Neural progenitor cell (in vitro differentiated cells): ENCODE measurements around the gene HIGD1A. TPM values are rescaled to one million over a fixed set of nuclear protein-coding genes. Genes with fewer than 3 reads are reported as not detected.

Experiments
- DNase-seq: peaks from one replicate; pipeline ENCODE4 v3.0.0-alpha.2; 2016; ENCODE audit warnings: low spot score
- H2AFZ ChIP-seq: fragments of 200-600 bp; sonication (generic); replicated peaks from 2 replicates; pipeline ENCODE4 v1.6.1; 2016; ENCODE audit warnings: antibody characterized with exemption
- H3F3A ChIP-seq: fragments of 200-600 bp; sonication (generic); 2 replicates; pipeline ENCODE4 v1.6.1; 2016; ENCODE audit warnings: antibody characterized with exemption, low read depth
- H3K27ac ChIP-seq: fragments of 200-600 bp; sonication (generic); 2 replicates; pipeline ENCODE4 v1.5.1; 2016; ENCODE audit warnings: mild to moderate bottlenecking
- H3K27me3 ChIP-seq: fragments of 200-600 bp; sonication (generic); 2 replicates; pipeline ENCODE4 v1.6.1; 2016; ENCODE audit warnings: mild to moderate bottlenecking, moderate library complexity
- H3K36me3 ChIP-seq: fragments of 200-600 bp; sonication (generic); 2 replicates; pipeline ENCODE4 v1.5.1; 2016
- H3K4me1 ChIP-seq: fragments of 200-600 bp; sonication (generic); 2 replicates; pipeline ENCODE4 v1.6.1; 2016; ENCODE audit warnings: mixed run types
- H3K4me2 ChIP-seq: fragments of 200-600 bp; sonication (generic); 2 replicates; pipeline ENCODE4 v1.6.1; 2016
- H3K4me3 ChIP-seq: fragments of 200-600 bp; sonication (generic); 2 replicates; pipeline ENCODE4 v1.5.1; 2016
- H3K79me2 ChIP-seq: fragments of 200-600 bp; sonication (generic); 2 replicates; pipeline ENCODE4 v1.6.1; 2016; ENCODE audit warnings: low read depth
- H3K9ac ChIP-seq: fragments of 200-600 bp; sonication (generic); 2 replicates; pipeline ENCODE4 v1.6.1; 2016
- H3K9me3 ChIP-seq: fragments of 200-600 bp; sonication (generic); 2 replicates; pipeline ENCODE4 v1.5.1; 2016; ENCODE audit warnings: low read depth
- H4K20me1 ChIP-seq: fragments of 200-600 bp; sonication (generic); 2 replicates; pipeline ENCODE4 v1.6.1; 2016; ENCODE audit warnings: low read depth
- H3K27ac Mint-ChIP-seq: 3 replicates; pipeline ENCODE4 v1.8.0; 2021; ENCODE audit warnings: mixed read lengths
- H3K27me3 Mint-ChIP-seq: 2 replicates; pipeline ENCODE4 v1.8.0; 2022; ENCODE audit warnings: low read depth, mild to moderate bottlenecking, inconsistent platforms, moderate library complexity, mixed read lengths; ENCODE audit not compliant: insufficient read depth
- H3K36me3 Mint-ChIP-seq: 3 replicates; pipeline ENCODE4 v1.8.0; 2021; ENCODE audit warnings: mixed read lengths
- H3K4me1 Mint-ChIP-seq: 3 replicates; pipeline ENCODE4 v1.8.0; 2021; ENCODE audit warnings: mixed read lengths
- H3K4me3 Mint-ChIP-seq: 3 replicates; pipeline ENCODE4 v1.8.0; 2021; ENCODE audit warnings: mild to moderate bottlenecking, moderate library complexity, mixed read lengths
- H3K9me3 Mint-ChIP-seq: 3 replicates; pipeline ENCODE4 v1.8.0; 2020; ENCODE audit warnings: mixed read lengths
- CTCF ChIP-seq: fragments of 200-600 bp; sonication (generic); IDR thresholded peaks from 2 replicates; pipeline ENCODE4 v1.5.1; 2017; ENCODE audit warnings: antibody characterized with exemption, mild to moderate bottlenecking
- EZH2 ChIP-seq: fragments of 200-600 bp; sonication (generic); IDR thresholded peaks from 2 replicates; pipeline ENCODE4 v1.6.1; 2017; ENCODE audit warnings: antibody characterized with exemption, mild to moderate bottlenecking, moderate library complexity
- EZH2phosphoT487 ChIP-seq: fragments of 200-600 bp; sonication (generic); IDR thresholded peaks from 2 replicates; pipeline ENCODE4 v1.6.1; 2017; ENCODE audit warnings: antibody characterized with exemption
- total RNA-seq: library from RNA; depleted of rRNA; stranded (reverse); fragments of >200 nt; gene quantifications from 2 replicates; pipeline ENCODE4 v1.2.3, GENCODE V29; 2015; ENCODE audit warnings: low replicate concordance

The HIGD1A gene
- total RNA-seq, 1 donor from 2014 or later: 181 TPM

- no peaks in the 10 kb centered on the region for H3K36me3 Mint-ChIP-seq
- Histone ChIP-seq H3K4me2 (no peak overlapping the region), H3K9me3 (no peaks in the 10 kb centered on the region), H2AFZ (no peak overlapping the region), H3K36me3 (no peaks in the 10 kb centered on the region), H3K27me3 (no peaks in the 10 kb centered on the region), H3K27ac (no peak overlapping the region), H3F3A (no peaks in the 10 kb centered on the region), H3K9ac (no peak overlapping the region), H3K4me1 (peaks cover 7% of the 10 kb centered on the region), H3K79me2 (no peaks in the 10 kb centered on the region), H3K4me3 (no peak overlapping the region), H4K20me1 (no peaks in the 10 kb centered on the region)
- no peak overlapping the region for H3K4me3 Mint-ChIP-seq
- TF ChIP-seq EZH2phosphoT487 (no peak), CTCF (no peak), EZH2 (no peak)
- H3K27ac Mint-ChIP-seq: no peak overlapping the region
- H3K4me1 Mint-ChIP-seq: peaks cover 6% of the 10 kb centered on the region
- H3K9me3 Mint-ChIP-seq: no peaks in the 10 kb centered on the region
- no peaks in the 10 kb centered on the region for H3K27me3 Mint-ChIP-seq
- no peak for DNase-seq
These were observed 37.0 kb upstream of the HIGD1A start for GRCh38 chr3:42841332-42841731.

- Histone ChIP-seq H3K79me2 (no peaks in the 10 kb centered on the region), H3K4me3 (no peak overlapping the region), H4K20me1 (no peaks in the 10 kb centered on the region), H3K9me3 (no peaks in the 10 kb centered on the region), H3K27me3 (no peaks in the 10 kb centered on the region), H3F3A (no peaks in the 10 kb centered on the region), H3K9ac (no peak overlapping the region), H3K4me2 (no peak overlapping the region), H3K36me3 (no peaks in the 10 kb centered on the region), H2AFZ (peak overlapping the region; percentile 3), H3K27ac (no peak overlapping the region), H3K4me1 (peaks cover 7% of the 10 kb centered on the region)
- TF ChIP-seq CTCF (peak; percentile 64), EZH2phosphoT487 (no peak), EZH2 (no peak)
- H3K27me3 Mint-ChIP-seq: no peaks in the 10 kb centered on the region
- no peaks in the 10 kb centered on the region for H3K9me3 Mint-ChIP-seq
- DNase-seq: peak; percentile 73
- H3K4me1 Mint-ChIP-seq: peaks cover 6% of the 10 kb centered on the region
- H3K36me3 Mint-ChIP-seq: no peaks in the 10 kb centered on the region
- no peak overlapping the region for H3K4me3 Mint-ChIP-seq
- no peak overlapping the region for H3K27ac Mint-ChIP-seq
These were observed 35.3 kb upstream of the HIGD1A start for GRCh38 chr3:42839616-42840015.

GRCh38 chr3:42838571-42838970 is 34.3 kb upstream of the HIGD1A start:
- Mint-ChIP-seq H3K9me3 (no peaks in the 10 kb centered on the region), H3K4me1 (no peaks in the 10 kb centered on the region), H3K4me3 (no peak overlapping the region), H3K36me3 (no peaks in the 10 kb centered on the region), H3K27me3 (no peaks in the 10 kb centered on the region), H3K27ac (no peak overlapping the region)
- H2AFZ ChIP-seq: no peak overlapping the region
- no peaks in the 10 kb centered on the region for H3K36me3 ChIP-seq
- no peaks in the 10 kb centered on the region for H3K9me3 ChIP-seq
- TF ChIP-seq EZH2 (no peak), EZH2phosphoT487 (no peak), CTCF (no peak)
- no peaks in the 10 kb centered on the region for H3K4me1 ChIP-seq
- H3K9ac ChIP-seq: no peak overlapping the region
- no peak overlapping the region for H3K27ac ChIP-seq
- no peak for DNase-seq
- H3K79me2 ChIP-seq: no peaks in the 10 kb centered on the region
- H3K4me3 ChIP-seq: no peak overlapping the region
- no peaks in the 10 kb centered on the region for H3K27me3 ChIP-seq
- no peak overlapping the region for H3K4me2 ChIP-seq
- H3F3A ChIP-seq: no peaks in the 10 kb centered on the region
- no peaks in the 10 kb centered on the region for H4K20me1 ChIP-seq
